ENCODE data around the gene INHBC.
A peak's percentile ranks its signal among the peaks of the same experiment; 100 is the strongest.

INHBC gene

GRCh38 chr12:57454566-57455373 is 20.2 kb downstream of the INHBC start, which contains the start of gene INHBE:
TSS of gene INHBE (plus strand) at chr12:57455307. CDS start at chr12:57455537, 230 bp downstream.
- DNase-seq (ENCODE audit: low read depth) = no peak

- DNase-seq (ENCODE audit: low read depth) = no peak
These were observed 21.0 kb downstream of the INHBC start for GRCh38 chr12:57455374-57456144.

- DNase-seq (ENCODE audit: low read depth) = no peak
These were observed 21.6 kb downstream of the INHBC start for GRCh38 chr12:57456145-57456700.

- DNase-seq (ENCODE audit: low read depth) = no peak
These were observed 22.3 kb downstream of the INHBC start for GRCh38 chr12:57456737-57457490.

- DNase-seq (ENCODE audit: low read depth) = no peak
These were observed 24.1 kb downstream of the INHBC start for GRCh38 chr12:57458665-57459054.

- peak; percentile 89 for DNase-seq (ENCODE audit: low read depth)
These were observed 24.6 kb downstream of the INHBC start for GRCh38 chr12:57459055-57459749.

- DNase-seq (ENCODE audit: low read depth) = no peak
These were observed 25.3 kb downstream of the INHBC start, which contains the start of gene GLI1 for GRCh38 chr12:57459750-57460467. TSS of gene GLI1 (plus strand) at chr12:57459785. CDS start at chr12:57463692, 3,907 bp downstream.

GRCh38 chr12:57460468-57460784 is 25.8 kb downstream of the INHBC start:
- DNase-seq (ENCODE audit: low read depth) = no peak

- DNase-seq (ENCODE audit: low read depth) = no peak
These were observed 26.3 kb downstream of the INHBC start for GRCh38 chr12:57460841-57461275.

GRCh38 chr12:57461276-57461916 is 26.8 kb downstream of the INHBC start:
- DNase-seq (ENCODE audit: low read depth) = no peak

GRCh38 chr12:57461917-57462250 is 27.3 kb downstream of the INHBC start:
- DNase-seq (ENCODE audit: low read depth) = no peak

- peak; percentile 82 for DNase-seq (ENCODE audit: low read depth)
These were observed 27.8 kb downstream of the INHBC start for GRCh38 chr12:57462251-57462911.

- DNase-seq (ENCODE audit: low read depth) = no peak
These were observed 28.3 kb downstream of the INHBC start for GRCh38 chr12:57462912-57463253.

- DNase-seq (ENCODE audit: low read depth) = no peak
These were observed 30.0 kb downstream of the INHBC start for GRCh38 chr12:57464569-57464968.

GRCh38 chr12:57465030-57465746 is 30.6 kb downstream of the INHBC start:
- no peak for DNase-seq (ENCODE audit: low read depth)

GRCh38 chr12:57465747-57466505 is 31.3 kb downstream of the INHBC start:
- no peak for DNase-seq (ENCODE audit: low read depth)

GRCh38 chr12:57467212-57467874 is 32.8 kb downstream of the INHBC start:
- no peak for DNase-seq (ENCODE audit: low read depth)

- DNase-seq (ENCODE audit: low read depth) = no peak
These were observed 33.3 kb downstream of the INHBC start for GRCh38 chr12:57467915-57468314.
